HG03060 (cell line): ENCODE results near the gene MLANA.

Experiments used
- ATAC-seq: cut with Tn5 transposase; IDR thresholded peaks from one replicate; pipeline ENCODE4 v1.9.1; 2021; ENCODE audit warnings: low read depth, moderate number of reproducible peaks; ENCODE audit not compliant: unreplicated experiment

MLANA gene

GRCh38 chr9:5890641-5891040 lies at the start of gene MLANA:
TSS of gene MLANA (plus strand) at chr9:5890889. CDS start at chr9:5892475, 1,586 bp downstream.
- ATAC-seq: no peak

- ATAC-seq: no peak
Measured at GRCh38 chr9:5841771-5842573, 48.7 kb upstream of the MLANA start.

GRCh38 chr9:5842929-5843793 lies 47.5 kb upstream of the MLANA start:
- ATAC-seq: no peak

- ATAC-seq: no peak
Measured at GRCh38 chr9:5843794-5844471, 46.8 kb upstream of the MLANA start.

GRCh38 chr9:5845157-5845531 lies 45.5 kb upstream of the MLANA start:
- no peak for ATAC-seq

- no peak for ATAC-seq
Measured at GRCh38 chr9:5846096-5846495, 44.6 kb upstream of the MLANA start.

GRCh38 chr9:5846501-5846921 lies 44.2 kb upstream of the MLANA start:
- ATAC-seq: no peak

GRCh38 chr9:5848372-5848882 lies 42.3 kb upstream of the MLANA start:
- no peak for ATAC-seq

GRCh38 chr9:5850724-5851122 lies 40.0 kb upstream of the MLANA start:
- ATAC-seq: no peak

GRCh38 chr9:5851445-5851844 lies 39.2 kb upstream of the MLANA start:
- peak; percentile 91 for ATAC-seq

- no peak for ATAC-seq
Measured at GRCh38 chr9:5852987-5853386, 37.7 kb upstream of the MLANA start.

GRCh38 chr9:5853617-5854016 lies 37.1 kb upstream of the MLANA start:
- no peak for ATAC-seq

- no peak for ATAC-seq
Measured at GRCh38 chr9:5854063-5854790, 36.5 kb upstream of the MLANA start.

GRCh38 chr9:5857928-5858327 lies 32.8 kb upstream of the MLANA start:
- ATAC-seq: no peak

- ATAC-seq: no peak
Measured at GRCh38 chr9:5858833-5859232, 31.9 kb upstream of the MLANA start.

GRCh38 chr9:5863092-5863746 lies 27.5 kb upstream of the MLANA start:
- no peak for ATAC-seq

- no peak for ATAC-seq
Measured at GRCh38 chr9:5864446-5864845, 26.2 kb upstream of the MLANA start.

- ATAC-seq: no peak
Measured at GRCh38 chr9:5866272-5866671, 24.4 kb upstream of the MLANA start.

GRCh38 chr9:5866685-5867084 lies 24.0 kb upstream of the MLANA start:
- no peak for ATAC-seq

- ATAC-seq: no peak
Measured at GRCh38 chr9:5868235-5868634, 22.5 kb upstream of the MLANA start.
